ENCODE data around the gene MRPL28. TPM values are rescaled to one million over a fixed set of nuclear protein-coding genes. Genes with fewer than 3 reads are reported as not detected.

The MRPL28 gene
- total and polyA plus RNA-seq, 7 experiments from 2014 or later, result 21.9 to 86.2 (median 31.4) TPM

DNA sequence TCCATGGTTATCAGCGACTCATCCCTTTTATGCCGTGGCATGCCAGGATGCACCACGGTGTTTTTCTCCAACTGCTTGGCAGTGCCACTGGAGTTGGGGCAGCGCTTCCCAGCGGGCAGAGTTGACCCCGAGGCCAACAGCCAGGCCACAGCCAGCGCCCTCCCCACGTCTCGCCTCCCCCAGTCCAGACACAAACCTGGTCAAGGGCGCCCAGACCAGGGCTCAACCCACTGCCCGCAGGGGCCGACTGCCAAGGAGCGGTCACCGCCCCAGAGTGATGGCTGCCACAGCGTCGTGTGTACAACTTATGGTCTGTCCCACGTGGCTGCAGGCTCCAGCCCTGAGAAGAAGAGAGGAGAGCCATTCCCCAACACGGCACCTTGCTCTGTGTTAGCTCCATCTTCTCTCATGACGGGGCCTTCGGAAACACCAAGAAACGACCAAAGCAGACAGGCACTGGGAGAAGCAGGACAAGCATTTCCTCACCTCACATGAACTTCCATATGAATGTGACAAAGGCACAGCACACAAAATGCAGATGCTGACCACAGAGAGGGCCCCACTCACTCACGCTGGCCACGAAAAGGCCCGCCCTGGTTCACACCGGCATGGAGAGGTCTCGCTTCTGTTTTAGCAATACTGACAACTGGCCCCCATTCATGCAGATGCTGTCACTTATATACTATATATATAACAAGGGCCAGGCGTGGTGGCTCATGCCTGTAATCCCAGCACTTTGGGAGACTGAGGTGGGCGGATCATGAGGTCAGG is 44.8 kb downstream of the MRPL28 start:
- Mint-ChIP-seq H3K4me1 (peaks cover 25 to 73% (median 52%) of the 10 kb centered on the region in 7 donors), H3K27me3 (peaks cover 0 to 2% (median 0%) of the 10 kb centered on the region in 5 donors), H3K9me3 (peaks cover 0 to 5% (median 0%) of the 10 kb centered on the region in 11 donors), H3K27ac (peak overlapping the region; percentile 66 to 99 (median 96)), H3K4me3 (peak overlapping the region; percentile 73 to 90 (median 86)), H3K36me3 (peaks cover 0 to 7% (median 3%) of the 10 kb centered on the region in 5 donors)
- Histone ChIP-seq H3K4me1 (ENCODE audit: control insufficient read depth in 2 of 2, insufficient read depth in 2 of 2, low read length in 2 of 2) (peaks cover 49 to 51% of the 10 kb centered on the region in 2 donors), H3K9me3 (ENCODE audit: control insufficient read depth in 2 of 3, low read length in 3 of 3) (no peaks in the 10 kb centered on the region), H3K4me3 (ENCODE audit: low read length) (peak overlapping the region; percentile 71), H3K27me3 (ENCODE audit: control insufficient read depth in 2 of 2, insufficient read depth in 2 of 2, low read length in 2 of 2) (no peaks in the 10 kb centered on the region), H3K27ac (ENCODE audit: low read depth, low read length) (peak overlapping the region; percentile 92), H3K36me3 (ENCODE audit: control insufficient read depth in 2 of 3, insufficient read depth in 3 of 3, low read length in 3 of 3) (peaks cover 0 to 4% (median 3%) of the 10 kb centered on the region in 3 experiments)
- CTCF ChIA-PET, result interaction anchor here (1.3 kb wide), 1 partner anchor 90 kb away, joined by 6 read pairs; the partner anchor contains the start of gene FAM234A
- ATAC-seq (no peak), DNase-seq (no peak)
- intact Hi-C loops (cut with micrococcal nuclease), result loop anchor here in 1 of 2 donors (1.0 kb wide), 1 partner anchor 90 kb away; no protein-coding TSS in a partner anchor
- POLR2A ChIA-PET, result interaction anchor here (0.6 to 2.3 kb wide), 10 partner anchors 11 to 97 kb away, joined by 3 to 11 read pairs (median 3); partner anchors contain the start of gene AXIN1

- H3K27ac Mint-ChIP-seq, result peak overlapping the region; percentile 66 to 99 (median 96)
- CTCF ChIA-PET, result interaction anchor here (1.0 to 1.3 kb wide), 2 partner anchors 17 to 89 kb away, joined by 3 to 6 read pairs; partner anchors contain the start of gene FAM234A
- Histone ChIP-seq H3K4me3 (ENCODE audit: low read length) (peak overlapping the region; percentile 71), H3K27me3 (ENCODE audit: control insufficient read depth in 2 of 2, insufficient read depth in 2 of 2, low read length in 2 of 2) (no peaks in the 10 kb centered on the region), H3K4me1 (ENCODE audit: control insufficient read depth in 2 of 2, insufficient read depth in 2 of 2, low read length in 2 of 2) (peaks cover 50 to 51% of the 10 kb centered on the region in 2 donors), H3K27ac (ENCODE audit: low read depth, low read length) (peak overlapping the region; percentile 92), H3K36me3 (ENCODE audit: control insufficient read depth in 2 of 3, insufficient read depth in 3 of 3, low read length in 3 of 3) (peaks cover 0 to under 1% (median 0%) of the 10 kb centered on the region in 3 experiments), H3K9me3 (ENCODE audit: control insufficient read depth in 2 of 3, low read length in 3 of 3) (no peaks in the 10 kb centered on the region)
- peaks cover 0 to 5% (median 0%) of the 10 kb centered on the region in 11 donors for H3K9me3 Mint-ChIP-seq
- peaks cover 26 to 74% (median 53%) of the 10 kb centered on the region in 7 donors for H3K4me1 Mint-ChIP-seq
- peak; percentile 88 for ATAC-seq
- POLR2A ChIA-PET, result interaction anchor here (0.6 to 2.3 kb wide), 9 partner anchors 11 to 92 kb away, joined by 3 to 11 read pairs (median 3); partner anchors contain the start of gene AXIN1
- H3K27me3 Mint-ChIP-seq, result no peaks in the 10 kb centered on the region
- intact Hi-C loops (cut with micrococcal nuclease), result loop anchor here (1.0 kb wide), 3 partner anchors 27 to 89 kb away; partner anchors contain the start of gene AXIN1 (in 1 of the 2)
- peak; percentile 68 to 94 (median 91) for DNase-seq
- H3K4me3 Mint-ChIP-seq, result peak overlapping the region; percentile 73 to 90 (median 86)
- peaks cover 0 to 7% (median 5%) of the 10 kb centered on the region in 5 donors for H3K36me3 Mint-ChIP-seq
These were observed 45.6 kb downstream of the MRPL28 start for GRCh38 chr16:324451-325334.

- Histone ChIP-seq H3K36me3 (ENCODE audit: control insufficient read depth in 2 of 3, insufficient read depth in 3 of 3, low read length in 3 of 3) (peaks cover 0 to 6% (median 4%) of the 10 kb centered on the region in 3 experiments), H3K4me3 (ENCODE audit: low read length) (peak overlapping the region; percentile 71), H3K4me1 (ENCODE audit: control insufficient read depth in 2 of 2, insufficient read depth in 2 of 2, low read length in 2 of 2) (peaks cover 51 to 56% of the 10 kb centered on the region in 2 donors), H3K9me3 (ENCODE audit: control insufficient read depth in 2 of 3, low read length in 3 of 3) (no peaks in the 10 kb centered on the region), H3K27ac (ENCODE audit: low read depth, low read length) (peak overlapping the region; percentile 92), H3K27me3 (ENCODE audit: control insufficient read depth in 2 of 2, insufficient read depth in 2 of 2, low read length in 2 of 2) (no peaks in the 10 kb centered on the region)
- ChIA-PET CTCF (interaction anchor here (1.0 kb wide), 1 partner anchor 18 kb away, joined by 3 read pairs; no protein-coding TSS in a partner anchor), POLR2A (interaction anchor here (1.2 to 2.3 kb wide), 4 partner anchors 20 to 30 kb away, joined by 3 to 11 read pairs (median 8); partner anchors contain the start of gene AXIN1)
- peaks cover 31 to 79% (median 59%) of the 10 kb centered on the region in 7 donors for H3K4me1 Mint-ChIP-seq
- H3K27me3 Mint-ChIP-seq, result no peaks in the 10 kb centered on the region
- peak overlapping the region; percentile 73 to 90 (median 86) for H3K4me3 Mint-ChIP-seq
- ATAC-seq (no peak), DNase-seq (no peak)
- intact Hi-C loops (cut with micrococcal nuclease), result loop anchor here (1.0 kb wide), 2 partner anchors 27 to 28 kb away; partner anchors contain the start of gene AXIN1 (in 1 of the 2)
- H3K36me3 Mint-ChIP-seq, result peaks cover 0 to 11% (median 7%) of the 10 kb centered on the region in 5 donors
- H3K27ac Mint-ChIP-seq, result peak overlapping the region in 8 of 9 donors; percentile 87 to 99 (median 97)
- peaks cover 0 to 5% (median 0%) of the 10 kb centered on the region in 11 donors for H3K9me3 Mint-ChIP-seq
These were observed 46.2 kb downstream of the MRPL28 start for GRCh38 chr16:324201-324450.

DNA sequence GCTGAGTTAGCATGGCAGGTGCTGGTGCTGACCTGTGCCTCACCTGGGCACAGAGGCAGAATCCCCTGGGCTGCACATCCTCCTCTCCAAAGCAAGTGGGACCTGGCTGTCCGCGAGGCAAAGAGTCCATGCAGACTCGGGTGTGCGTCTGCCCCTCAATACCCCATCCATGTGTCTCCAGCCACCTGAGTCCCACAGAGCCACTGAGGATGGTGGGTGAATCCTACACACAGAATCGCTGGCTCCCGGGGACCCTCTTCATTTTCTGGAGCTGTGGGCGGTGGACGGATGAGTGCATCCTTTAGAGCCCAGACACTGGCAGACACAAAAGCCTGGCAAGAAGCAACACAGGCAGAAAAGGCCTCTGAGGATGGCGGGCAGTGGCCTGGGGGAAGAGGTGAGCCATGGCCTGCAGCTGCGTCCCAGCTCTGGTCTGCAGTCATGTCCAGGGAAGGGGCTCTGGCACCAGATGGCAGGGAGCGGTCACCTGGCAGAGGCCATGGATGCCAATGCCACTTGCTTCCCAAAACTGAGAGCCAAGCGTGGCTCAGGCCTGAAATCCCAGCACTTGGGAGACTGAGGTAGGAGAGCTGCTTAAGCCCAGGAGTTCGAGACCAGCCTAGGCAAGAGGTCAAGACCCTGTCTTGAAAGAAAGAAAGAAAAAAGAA is 47.7 kb downstream of the MRPL28 start:
- Histone ChIP-seq H3K4me3 (ENCODE audit: low read length) (no peak overlapping the region), H3K9me3 (ENCODE audit: control insufficient read depth in 2 of 3, low read length in 3 of 3) (no peaks in the 10 kb centered on the region), H3K27me3 (ENCODE audit: control insufficient read depth in 2 of 2, insufficient read depth in 2 of 2, low read length in 2 of 2) (no peaks in the 10 kb centered on the region), H3K36me3 (ENCODE audit: control insufficient read depth in 2 of 3, insufficient read depth in 3 of 3, low read length in 3 of 3) (peaks cover 0 to 21% (median 12%) of the 10 kb centered on the region in 3 experiments), H3K4me1 (ENCODE audit: control insufficient read depth in 2 of 2, insufficient read depth in 2 of 2, low read length in 2 of 2) (peaks cover 37 to 55% of the 10 kb centered on the region in 2 donors), H3K27ac (ENCODE audit: low read depth, low read length) (peak overlapping the region; percentile 48)
- ATAC-seq (no peak), DNase-seq (no peak)
- Mint-ChIP-seq H3K27ac (peak overlapping the region in 8 of 9 donors; percentile 87 to 99 (median 94)), H3K27me3 (no peaks in the 10 kb centered on the region), H3K4me1 (peaks cover 41 to 91% (median 71%) of the 10 kb centered on the region in 7 donors), H3K4me3 (peak overlapping the region in 6 of 10 donors; percentile 16 to 85 (median 53)), H3K36me3 (peaks cover 0 to 19% (median 8%) of the 10 kb centered on the region in 5 donors), H3K9me3 (peaks cover 0 to 5% (median 0%) of the 10 kb centered on the region in 11 donors)
- ChIA-PET POLR2A (interaction anchor here (0.9 kb wide), 1 partner anchor 94 kb away, joined by 3 read pairs; the partner anchor contains the start of gene LUC7L), CTCF (interaction anchor here (1.2 kb wide), 1 partner anchor 40 kb away, joined by 6 read pairs; no protein-coding TSS in a partner anchor)
- intact Hi-C loops (cut with micrococcal nuclease), result no loop called here

- DNase-seq (no peak), ATAC-seq (no peak)
- Mint-ChIP-seq H3K36me3 (peaks cover 0 to 21% (median 8%) of the 10 kb centered on the region in 5 donors), H3K4me3 (peak overlapping the region in 3 of 10 donors; percentile 23 to 83 (median 42)), H3K9me3 (peaks cover 0 to 5% (median 0%) of the 10 kb centered on the region in 11 donors), H3K4me1 (peaks cover 43 to 89% (median 68%) of the 10 kb centered on the region in 7 donors), H3K27ac (peak overlapping the region in 7 of 9 donors; percentile 87 to 99 (median 94)), H3K27me3 (no peaks in the 10 kb centered on the region)
- H3K27me3 ChIP-seq (ENCODE audit: control insufficient read depth in 2 of 2, insufficient read depth in 2 of 2, low read length in 2 of 2), result no peaks in the 10 kb centered on the region
- H3K36me3 ChIP-seq (ENCODE audit: control insufficient read depth in 2 of 3, insufficient read depth in 3 of 3, low read length in 3 of 3), result peaks cover 0 to 27% (median 12%) of the 10 kb centered on the region in 3 experiments
- ChIA-PET POLR2A (interaction anchor here (0.6 to 0.9 kb wide), 3 partner anchors 61 to 121 kb away, joined by 3 to 5 read pairs (median 3); partner anchors contain the start of gene LUC7L), CTCF (interaction anchor here (0.6 kb wide), 1 partner anchor 17 kb away, joined by 4 read pairs; no protein-coding TSS in a partner anchor)
- peaks cover 34 to 48% of the 10 kb centered on the region in 2 donors for H3K4me1 ChIP-seq (ENCODE audit: control insufficient read depth in 2 of 2, insufficient read depth in 2 of 2, low read length in 2 of 2)
- no peaks in the 10 kb centered on the region for H3K9me3 ChIP-seq (ENCODE audit: control insufficient read depth in 2 of 3, low read length in 3 of 3)
- peak overlapping the region; percentile 48 for H3K27ac ChIP-seq (ENCODE audit: low read depth, low read length)
- H3K4me3 ChIP-seq (ENCODE audit: low read length), result no peak overlapping the region
- intact Hi-C loops (cut with micrococcal nuclease), result no loop called here
These were observed 48.8 kb downstream of the MRPL28 start for GRCh38 chr16:321532-321931.
